Hippocampal formation (tissue), 2 donors: ENCODE data around the gene LLGL1.
A peak's percentile ranks its signal among the peaks of the same experiment; 100 is the strongest.

Experiments used
- DNase-seq, 2 donors: peaks; one replicate each; lab custom pipeline; 2025; lab: John Stamatoyannopoulos, UW

LLGL1 gene

DNA sequence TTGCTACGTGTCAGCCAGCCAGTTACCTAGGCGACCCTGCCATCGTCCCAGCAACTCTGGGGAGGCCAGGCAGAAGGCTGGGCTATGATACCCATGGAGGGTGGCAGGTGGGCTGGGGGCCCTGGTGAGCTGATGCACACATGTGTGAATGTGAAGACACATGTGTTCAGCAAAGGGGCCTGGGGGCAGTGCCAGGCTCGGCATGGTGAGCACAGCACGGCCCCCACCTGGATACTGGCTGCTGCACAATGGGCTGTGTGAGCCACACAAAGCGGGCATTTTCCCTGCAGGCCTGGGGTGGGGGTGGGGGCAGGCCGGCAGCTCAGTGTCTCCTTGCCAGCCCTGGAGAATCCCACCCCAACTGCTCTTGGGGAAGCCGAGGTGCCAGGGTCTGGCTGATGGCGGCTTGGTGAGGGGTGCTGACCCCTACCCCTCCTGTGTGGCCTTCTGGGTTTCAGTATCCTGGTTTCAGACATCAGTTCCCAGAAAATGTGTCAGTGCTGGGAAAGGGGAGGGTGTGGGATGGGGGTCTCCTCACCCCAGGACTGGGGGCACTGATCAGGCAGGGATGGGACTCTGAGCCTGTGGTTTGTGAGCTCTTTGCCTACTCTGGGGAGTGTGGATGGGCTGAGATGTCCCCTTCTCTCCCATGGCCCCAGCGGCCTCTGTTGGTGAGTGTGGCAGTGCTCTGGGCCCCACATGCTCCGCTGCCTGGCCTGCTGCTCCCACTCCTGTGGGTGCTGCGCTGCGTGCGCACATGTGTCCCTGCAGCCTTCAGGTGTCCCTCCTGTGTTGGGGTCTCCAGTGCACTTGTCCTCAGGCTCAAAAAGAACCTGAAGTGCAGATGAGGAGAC is 5.1 kb downstream of the LLGL1 start:
- DNase-seq: peak; percentile 61 to 86

DNA sequence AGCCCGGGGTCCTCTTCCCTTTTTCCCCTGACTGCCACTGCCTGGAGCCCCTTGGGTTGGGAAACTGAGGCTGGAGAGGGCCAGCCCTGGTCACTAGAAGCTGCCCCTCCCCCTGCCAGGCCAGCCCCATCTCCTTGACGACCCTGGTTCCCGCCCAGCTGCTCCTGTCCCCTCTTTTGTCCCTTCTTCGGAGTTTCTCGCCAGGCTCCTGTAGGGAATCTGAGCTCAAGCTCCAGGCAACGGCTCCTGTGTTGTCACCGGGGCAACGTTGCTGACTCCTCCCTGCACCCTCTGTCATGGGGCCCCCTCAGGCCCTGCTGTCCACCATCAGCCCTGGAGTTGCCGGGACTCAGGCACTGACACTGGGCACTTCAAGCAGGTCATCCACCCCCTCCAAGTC is 5.7 kb downstream of the LLGL1 start:
- DNase-seq: peak in 1 of 2 donors; percentile 37

DNA sequence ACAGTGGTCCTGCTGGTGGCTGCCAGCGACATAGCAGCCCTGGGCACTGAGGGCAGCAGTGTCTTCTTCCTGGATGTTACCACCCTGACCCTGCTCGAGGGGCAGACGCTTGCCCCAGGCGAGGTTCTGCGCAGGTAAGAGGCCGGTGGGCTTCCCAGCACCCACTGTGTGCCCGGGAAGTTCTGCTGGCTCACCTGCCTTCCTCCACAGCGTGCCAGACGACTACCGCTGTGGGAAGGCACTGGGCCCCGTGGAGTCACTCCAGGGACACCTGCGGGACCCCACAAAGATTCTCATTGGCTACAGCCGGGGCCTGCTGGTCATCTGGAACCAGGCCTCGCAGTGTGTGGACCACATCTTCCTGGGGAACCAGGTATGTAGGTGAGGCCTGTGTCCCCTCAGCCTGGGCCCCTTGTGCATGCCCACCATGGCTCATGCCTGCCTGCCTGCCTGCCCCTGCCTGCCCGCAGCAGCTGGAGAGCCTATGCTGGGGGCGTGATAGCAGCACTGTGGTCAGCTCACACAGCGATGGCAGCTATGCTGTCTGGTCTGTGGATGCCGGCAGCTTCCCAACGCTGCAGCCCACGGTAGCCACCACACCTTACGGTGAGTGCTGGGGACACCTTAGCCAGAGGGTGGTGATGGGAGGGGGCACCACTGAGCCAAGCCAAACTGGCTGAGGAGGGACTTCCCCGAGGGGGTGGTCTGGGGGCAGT is 8.5 kb downstream of the LLGL1 start:
- no peak for DNase-seq

DNA sequence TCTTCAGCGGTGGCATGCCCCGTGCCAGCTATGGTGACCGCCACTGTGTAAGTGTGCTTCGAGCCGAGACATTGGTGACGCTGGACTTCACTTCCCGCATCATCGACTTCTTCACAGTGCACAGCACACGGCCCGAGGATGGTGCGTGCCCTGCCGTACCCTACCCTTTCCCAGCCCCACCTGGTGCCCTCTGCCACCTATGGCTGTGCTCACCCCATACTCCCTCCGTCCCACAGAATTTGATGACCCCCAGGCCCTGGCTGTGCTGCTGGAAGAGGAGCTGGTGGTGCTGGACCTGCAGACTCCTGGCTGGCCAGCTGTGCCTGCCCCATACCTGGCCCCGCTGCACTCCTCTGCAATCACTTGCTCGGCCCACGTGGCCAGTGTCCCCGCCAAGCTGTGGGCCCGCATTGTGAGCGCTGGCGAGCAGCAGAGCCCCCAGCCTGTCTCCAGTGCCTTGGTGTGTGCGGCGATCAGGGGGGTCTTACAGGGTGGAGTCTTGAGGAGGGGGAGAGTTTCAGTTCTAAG is 9.5 kb downstream of the LLGL1 start:
- no peak for DNase-seq

DNA sequence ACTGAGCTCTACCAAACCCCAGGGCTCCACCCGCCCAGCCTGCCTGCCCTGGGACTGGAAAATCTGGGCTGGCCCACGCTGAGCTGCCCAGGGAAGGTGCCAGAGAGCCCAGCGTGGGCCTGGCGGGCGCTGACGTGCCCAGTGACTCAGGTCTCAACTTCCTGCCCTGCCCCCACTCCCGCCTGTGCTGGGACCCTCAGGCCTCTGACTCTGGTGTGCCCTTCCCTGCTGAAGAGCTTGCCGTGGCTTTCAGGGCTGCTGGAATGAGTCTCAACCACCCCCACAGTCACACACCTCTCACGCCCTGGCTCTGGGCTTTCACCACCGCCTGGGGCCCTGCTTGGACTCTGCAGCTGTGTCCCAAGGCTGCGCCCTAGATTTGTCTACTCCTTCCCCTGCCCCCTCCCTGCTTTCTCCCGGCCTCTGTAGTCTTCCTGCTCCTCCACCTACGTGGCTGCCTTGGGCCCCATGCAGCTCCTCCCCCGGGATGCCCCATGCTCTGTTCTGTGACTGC is 10.4 kb downstream of the LLGL1 start:
- no peak for DNase-seq

DNA sequence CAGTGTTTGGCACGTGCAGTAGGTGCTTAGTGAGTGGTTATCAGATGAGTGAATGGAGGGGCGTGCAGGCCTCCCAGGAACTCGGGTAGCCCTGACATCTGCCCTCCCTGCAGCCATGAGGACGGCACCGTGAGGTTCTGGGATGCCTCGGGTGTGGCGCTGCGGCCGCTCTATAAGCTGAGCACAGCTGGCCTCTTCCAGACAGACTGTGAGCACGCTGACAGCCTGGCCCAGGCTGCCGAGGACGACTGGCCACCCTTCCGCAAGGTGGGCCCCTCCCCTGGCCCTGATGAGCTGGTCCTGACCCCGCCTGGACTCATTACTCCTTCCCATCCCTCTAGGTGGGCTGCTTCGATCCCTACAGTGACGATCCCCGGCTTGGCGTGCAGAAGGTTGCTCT is 11.1 kb downstream of the LLGL1 start:
- no peak for DNase-seq

DNA sequence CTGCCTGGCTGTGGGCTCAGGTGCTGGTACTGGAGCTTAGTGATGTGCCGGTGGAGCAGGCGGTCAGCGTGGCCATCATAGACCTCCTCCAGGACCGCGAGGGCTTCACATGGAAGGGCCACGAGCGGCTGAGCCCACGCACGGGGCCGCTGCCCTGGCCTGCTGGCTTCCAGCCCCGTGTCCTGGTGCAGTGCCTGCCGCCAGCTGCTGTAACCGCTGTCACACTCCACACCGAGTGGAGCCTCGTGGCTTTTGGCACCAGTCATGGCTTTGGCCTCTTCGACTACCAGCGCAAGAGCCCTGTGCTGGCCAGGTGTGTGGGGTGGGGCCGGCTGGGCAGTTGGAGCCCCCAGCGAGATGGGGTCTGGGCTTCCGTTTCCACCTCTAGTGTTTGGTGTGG is 12.0 kb downstream of the LLGL1 start:
- DNase-seq: no peak

DNA sequence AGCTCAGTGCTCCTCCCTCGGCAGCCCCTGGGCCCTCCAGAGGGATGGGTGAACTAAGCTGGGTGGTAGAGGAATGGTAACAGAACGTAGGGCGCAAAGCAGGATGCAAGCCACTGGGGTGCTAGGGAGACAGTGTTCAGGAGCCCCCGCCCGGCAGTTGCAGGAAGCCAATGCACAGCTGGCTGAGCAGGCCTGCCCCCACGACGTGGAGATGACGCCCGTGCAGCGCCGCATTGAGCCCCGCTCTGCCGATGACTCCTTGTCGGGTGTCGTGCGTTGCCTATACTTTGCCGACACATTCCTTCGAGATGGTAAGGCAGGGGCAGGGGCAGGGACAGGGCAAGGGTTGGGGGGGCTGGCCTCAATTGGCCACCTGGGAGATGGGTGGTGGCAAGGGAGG is 12.9 kb downstream of the LLGL1 start:
- DNase-seq: no peak

DNA sequence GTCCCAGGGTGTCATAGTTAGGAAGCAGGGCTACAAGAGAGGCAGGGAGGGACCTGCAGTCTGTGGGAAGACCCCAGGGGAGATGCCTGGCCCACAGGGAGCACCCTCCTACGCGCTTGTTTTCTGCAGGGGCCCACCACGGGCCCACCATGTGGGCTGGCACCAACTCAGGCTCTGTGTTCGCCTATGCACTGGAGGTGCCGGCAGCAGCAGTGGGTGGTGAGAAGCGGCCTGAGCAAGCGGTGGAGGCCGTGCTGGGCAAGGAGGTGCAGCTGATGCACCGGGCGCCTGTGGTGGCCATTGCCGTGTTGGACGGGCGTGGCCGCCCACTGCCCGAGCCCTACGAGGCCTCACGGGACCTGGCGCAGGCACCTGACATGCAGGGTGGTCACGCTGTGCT is 15.0 kb downstream of the LLGL1 start:
- no peak for DNase-seq

DNA sequence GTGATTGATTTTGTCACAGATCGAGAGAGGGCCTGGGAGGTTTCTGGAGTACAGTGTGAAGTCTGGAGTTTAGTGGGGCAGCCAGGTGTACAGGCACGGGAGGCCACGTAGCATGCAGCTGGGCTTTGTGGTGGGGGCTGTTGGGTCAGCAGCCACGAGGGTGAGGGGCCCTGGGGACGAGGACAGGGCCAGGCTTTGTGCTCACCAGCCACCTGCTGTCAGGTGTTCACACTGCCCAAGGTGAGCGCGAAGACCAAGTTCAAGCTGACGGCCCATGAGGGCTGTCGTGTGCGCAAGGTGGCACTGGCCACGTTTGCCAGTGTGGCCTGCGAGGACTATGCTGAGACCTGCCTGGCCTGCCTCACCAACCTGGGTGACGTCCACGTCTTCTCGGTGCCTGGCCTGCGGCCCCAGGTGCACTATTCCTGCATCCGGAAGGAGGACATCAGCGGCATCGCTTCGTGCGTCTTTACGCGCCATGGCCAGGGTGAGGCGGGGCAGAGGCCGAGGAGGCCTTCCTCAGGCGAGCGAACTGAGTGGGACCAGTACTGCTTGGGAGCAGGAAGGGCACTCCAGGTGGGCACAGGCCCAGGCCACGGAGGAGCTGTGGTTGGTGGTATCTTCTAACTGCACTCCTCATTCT is 15.9 kb downstream of the LLGL1 start:
- DNase-seq: no peak

DNA sequence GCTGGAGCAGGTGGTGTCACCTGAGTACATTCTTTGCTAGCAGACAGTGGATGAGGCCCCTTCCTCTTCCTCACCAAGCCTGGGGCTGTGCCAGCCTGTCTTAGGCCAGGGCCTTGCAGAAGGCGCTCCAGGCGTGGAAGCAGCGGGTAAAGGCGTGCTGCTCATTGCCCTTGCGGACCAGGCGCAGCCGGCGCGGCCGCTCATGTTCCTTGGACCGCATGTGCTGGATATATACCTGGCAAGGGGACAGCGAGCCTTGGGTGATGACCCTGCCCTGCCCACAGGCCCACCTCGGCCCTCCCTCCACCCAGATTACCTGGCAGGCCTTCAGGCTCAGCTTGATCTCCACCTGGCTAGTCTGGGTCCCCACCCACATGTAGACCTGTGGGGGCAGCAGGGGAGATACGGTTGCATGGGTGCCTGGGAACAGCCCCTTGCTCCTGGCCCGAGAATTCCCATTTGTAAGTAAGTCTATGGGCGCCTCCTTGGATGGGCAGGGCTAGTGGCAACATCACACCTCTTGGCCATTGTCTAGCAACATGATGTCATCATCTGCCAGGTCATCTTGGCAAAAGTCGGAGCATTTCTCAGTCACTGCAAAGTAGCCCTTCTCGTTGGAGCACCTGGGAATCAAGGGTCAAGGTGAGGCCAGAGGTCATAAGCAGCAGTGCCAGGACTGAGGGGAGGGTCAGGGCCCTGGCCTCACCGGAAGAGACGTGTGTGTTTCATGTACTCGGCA is 19.8 kb downstream of the LLGL1 start:
- no peak for DNase-seq

DNA sequence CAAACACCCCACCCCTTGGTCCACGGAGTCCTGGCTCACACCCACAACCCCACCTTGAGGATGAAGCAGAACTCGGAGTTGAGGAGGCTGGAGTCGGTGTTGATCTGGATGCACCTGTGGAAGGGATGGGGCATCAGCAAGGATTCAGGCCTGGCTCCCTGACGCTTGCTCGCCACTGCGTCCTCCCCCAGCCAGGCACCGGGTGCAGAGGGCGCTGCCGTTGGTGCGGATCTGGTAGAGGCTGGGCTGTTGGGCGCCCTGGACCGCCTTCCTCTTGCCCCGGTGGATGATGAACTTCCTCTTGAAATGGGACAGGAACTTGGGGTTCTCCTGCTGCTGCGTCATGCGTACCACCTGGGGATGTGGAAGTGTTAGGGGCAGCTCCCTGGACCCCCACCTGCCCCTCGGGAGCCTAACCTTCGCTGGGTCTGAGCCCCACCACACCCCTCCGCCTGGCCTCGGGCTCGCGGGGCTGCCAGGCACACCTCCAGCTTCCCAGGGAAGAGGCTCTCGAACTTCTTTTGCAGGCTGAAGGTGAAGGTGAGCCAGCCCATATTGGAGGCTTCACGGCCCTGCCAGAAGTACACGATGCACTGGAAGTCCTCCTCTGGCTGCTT is 20.8 kb downstream of the LLGL1 start:
- DNase-seq: no peak

DNA sequence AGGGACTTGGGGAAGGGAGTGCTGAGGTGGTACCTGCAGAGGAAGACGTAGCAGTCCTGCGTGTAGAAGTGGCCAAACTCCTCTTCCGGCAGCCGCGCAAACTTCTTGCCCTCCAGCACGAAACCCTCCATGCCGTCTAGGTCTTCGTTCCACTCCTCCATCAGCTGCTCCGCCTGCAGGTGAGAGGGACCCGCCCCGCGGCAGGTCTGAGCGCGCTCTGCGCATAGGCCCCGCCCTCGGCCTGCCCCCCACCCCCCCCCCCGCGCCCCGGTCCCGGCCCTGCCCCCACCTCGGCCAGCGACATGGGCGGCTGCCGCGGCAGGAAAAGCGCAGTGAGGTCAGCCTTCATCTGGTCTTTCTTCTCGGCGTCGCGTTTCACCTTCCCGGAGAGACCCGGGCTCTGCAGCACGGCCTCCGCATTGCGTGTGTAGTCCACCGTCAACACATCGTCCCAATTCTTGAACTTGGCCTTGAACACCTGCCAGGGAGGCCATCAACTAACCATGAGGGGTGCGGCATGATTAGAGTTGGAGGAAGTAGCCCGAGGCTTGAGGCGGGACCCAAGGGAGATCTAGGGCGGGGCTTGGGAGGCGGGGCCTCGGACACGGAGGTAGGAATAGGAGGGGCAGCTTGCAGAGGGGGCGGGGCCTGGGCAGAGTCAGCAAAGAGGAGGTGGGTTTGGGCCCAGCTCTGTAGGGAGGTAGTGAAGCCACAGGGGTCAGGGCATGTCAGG is 21.6 kb downstream of the LLGL1 start:
- DNase-seq: no peak

DNA sequence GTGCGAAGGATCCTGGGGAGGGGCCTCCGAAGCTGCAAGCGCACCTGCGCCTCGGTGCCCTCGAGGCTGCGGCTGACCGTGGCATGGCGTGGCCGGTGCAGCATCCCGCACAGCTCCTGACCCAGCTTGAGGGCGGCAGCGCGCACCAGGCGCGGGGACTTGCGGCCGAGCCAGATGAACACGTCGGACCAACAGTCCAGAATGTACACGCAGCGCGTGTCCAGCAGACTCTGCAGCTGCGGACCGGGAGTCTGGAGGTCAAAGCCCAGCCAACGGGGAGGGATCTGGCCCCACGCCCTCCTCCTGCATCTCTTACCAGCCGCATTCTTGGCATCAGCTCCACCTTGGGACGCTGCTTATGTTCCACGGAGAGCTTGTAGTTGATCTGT is 22.2 kb downstream of the LLGL1 start:
- DNase-seq: peak in 1 of 2 donors; percentile 37

DNA sequence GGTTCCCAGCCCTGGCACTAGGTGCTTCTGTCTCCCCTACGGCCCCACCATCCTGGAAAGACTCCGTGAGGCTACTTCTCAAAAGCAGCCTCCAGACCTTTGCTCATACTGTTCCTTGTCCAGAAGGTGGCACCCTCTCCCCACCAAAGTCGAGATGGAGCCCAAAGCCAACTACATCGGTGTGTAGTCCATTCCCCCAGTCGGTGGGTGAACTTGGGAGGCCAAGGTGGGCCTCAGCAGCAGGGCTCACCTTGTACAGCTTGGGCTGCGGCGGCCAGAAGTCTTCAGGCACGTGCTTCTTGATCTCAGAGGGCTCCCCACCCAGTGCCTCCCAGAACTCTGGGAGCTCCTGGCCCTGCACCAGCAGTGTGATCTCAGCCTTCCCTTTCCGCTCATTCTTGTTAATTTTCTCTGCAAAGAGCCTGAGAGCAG is 22.9 kb downstream of the LLGL1 start:
- DNase-seq: peak; percentile 41 to 52

DNA sequence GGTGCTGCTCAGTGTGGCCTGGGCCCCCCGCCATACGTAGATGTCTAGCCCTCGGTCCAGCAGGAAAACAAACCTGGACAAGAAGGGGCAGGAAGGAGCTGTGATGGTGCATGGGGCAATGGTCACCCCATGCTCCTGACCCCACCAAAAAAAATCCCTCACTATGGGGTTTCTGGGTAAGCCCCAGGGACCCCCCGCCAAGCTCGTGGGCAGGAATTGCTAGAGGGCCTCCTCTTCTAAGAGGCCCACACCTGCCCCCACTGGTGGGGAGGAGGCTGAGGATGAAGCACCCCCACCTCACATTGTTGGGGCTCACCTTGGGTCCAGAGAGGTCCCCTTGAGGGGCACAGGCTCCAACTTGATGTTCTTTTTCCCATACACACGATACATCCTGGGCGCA is 23.4 kb downstream of the LLGL1 start:
- no peak for DNase-seq

DNA sequence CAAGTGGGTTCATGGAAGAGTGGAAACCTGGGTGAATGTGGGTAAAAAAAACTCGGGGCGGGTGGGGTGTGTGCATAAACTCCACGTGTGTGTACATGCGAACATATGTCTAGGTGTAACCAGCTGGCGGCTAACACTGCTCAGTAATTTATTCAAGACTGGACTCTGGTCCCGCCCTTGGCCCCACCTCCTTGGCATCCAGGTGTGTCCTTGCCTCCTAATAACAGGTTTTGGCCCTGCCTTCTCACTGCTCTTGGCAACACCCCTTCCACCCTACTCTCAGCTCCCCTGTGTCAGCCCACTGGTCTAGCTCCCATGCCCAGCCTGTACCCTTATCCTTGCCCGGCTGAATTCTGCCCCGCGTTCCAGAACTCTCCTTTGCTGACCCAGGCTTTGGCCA is 24.8 kb downstream of the LLGL1 start:
- DNase-seq: no peak

DNA sequence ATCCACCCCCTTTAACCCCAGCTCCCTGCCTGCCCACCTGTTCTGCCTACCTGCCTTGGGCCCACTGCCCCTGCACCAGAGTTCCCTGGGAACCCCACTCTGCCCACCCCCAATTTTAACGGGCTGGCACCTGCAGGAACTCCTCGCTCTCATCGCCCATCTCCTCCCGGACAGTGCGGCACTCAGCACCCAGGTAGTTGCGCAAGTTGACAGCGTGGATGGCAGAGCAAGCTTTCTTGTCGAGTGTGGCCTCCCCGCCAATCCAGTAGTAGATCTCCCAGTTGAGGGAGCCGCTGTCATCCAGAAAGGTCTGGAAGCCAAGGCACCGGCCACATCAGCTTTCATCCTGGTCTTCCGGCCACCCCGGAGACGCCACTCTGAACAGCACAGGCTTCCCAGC is 25.3 kb downstream of the LLGL1 start:
- DNase-seq: no peak

DNA sequence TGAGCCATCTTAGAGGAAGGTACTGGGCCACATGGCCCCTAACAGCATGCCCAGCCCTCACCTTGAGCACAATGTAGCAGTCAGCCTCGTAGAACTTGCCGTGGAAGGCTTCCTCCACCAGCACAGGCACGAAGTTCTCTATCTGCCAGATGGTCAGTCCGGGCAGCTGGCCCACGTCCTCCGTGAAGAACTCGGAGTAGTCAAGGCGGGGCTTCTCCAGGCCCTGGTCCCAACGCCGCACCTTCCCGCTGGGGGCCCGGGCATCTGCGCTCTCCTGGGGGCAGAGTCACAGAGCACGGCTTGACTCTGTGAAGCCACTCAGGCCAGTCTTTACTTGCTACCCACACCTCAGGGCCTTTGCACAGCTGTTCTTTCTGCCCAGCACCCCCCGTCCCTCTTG is 25.8 kb downstream of the LLGL1 start:
- no peak for DNase-seq

DNA sequence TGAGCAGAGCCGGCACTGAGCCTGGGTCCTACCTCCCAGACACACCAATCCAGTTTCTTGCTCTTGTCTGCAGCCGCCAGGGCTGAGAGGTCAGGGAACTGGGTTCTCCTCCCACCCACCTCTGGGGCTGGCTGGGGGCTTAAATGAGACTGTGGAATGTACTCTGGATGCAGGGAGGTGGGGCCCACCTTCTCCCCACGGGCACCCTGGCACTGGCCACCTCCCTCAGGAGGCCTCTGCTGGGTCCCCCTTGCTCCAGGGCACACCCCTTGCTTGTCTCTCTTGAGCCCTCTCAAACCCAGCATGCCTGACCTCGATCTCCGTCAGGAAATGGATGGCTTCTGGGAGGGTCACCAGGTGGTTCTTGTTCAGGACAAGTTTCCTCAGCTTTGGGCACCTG is 26.7 kb downstream of the LLGL1 start:
- no peak for DNase-seq
